HG02623 (cell line): ENCODE measurements around the gene FERMT2.

Source experiments
- ATAC-seq: cut with Tn5 transposase; IDR thresholded peaks from one replicate; pipeline ENCODE4 v1.9.1; 2021; ENCODE audit warnings: moderate library complexity; ENCODE audit not compliant: unreplicated experiment

The FERMT2 gene

GRCh38 chr14:52902971-52903619, 47.8 kb downstream of the FERMT2 start:
- no peak for ATAC-seq

- no peak for ATAC-seq
These were observed 49.4 kb downstream of the FERMT2 start for GRCh38 chr14:52901357-52901980.

- ATAC-seq = no peak
These were observed 50.1 kb downstream of the FERMT2 start for GRCh38 chr14:52900731-52901130.

GRCh38 chr14:52898496-52898895, 52.4 kb downstream of the FERMT2 start:
- ATAC-seq = no peak

GRCh38 chr14:52895000-52895399, 55.9 kb downstream of the FERMT2 start:
- ATAC-seq = no peak

GRCh38 chr14:52891800-52892199, 59.0 kb downstream of the FERMT2 start:
- ATAC-seq = no peak

- no peak for ATAC-seq
These were observed 61.7 kb downstream of the FERMT2 start for GRCh38 chr14:52888839-52889838.

GRCh38 chr14:52888159-52888558, 62.7 kb downstream of the FERMT2 start:
- ATAC-seq = no peak

GRCh38 chr14:52885230-52885629, 65.6 kb downstream of the FERMT2 start:
- ATAC-seq = no peak

- no peak for ATAC-seq
These were observed 67.2 kb downstream of the FERMT2 start for GRCh38 chr14:52883658-52884057.

GRCh38 chr14:52882824-52883223, 68.0 kb downstream of the FERMT2 start:
- no peak for ATAC-seq

- no peak for ATAC-seq
These were observed 70.9 kb downstream of the FERMT2 start for GRCh38 chr14:52879958-52880357.

GRCh38 chr14:52878946-52879345, 71.9 kb downstream of the FERMT2 start:
- no peak for ATAC-seq

- ATAC-seq = no peak
These were observed 72.4 kb downstream of the FERMT2 start for GRCh38 chr14:52878469-52878868.

- ATAC-seq = no peak
These were observed 73.2 kb downstream of the FERMT2 start for GRCh38 chr14:52877628-52878027.

- ATAC-seq = no peak
These were observed 74.0 kb downstream of the FERMT2 start for GRCh38 chr14:52876806-52877205.

- ATAC-seq = no peak
These were observed 74.5 kb downstream of the FERMT2 start for GRCh38 chr14:52876311-52876710.

GRCh38 chr14:52875707-52876106, 75.1 kb downstream of the FERMT2 start:
- ATAC-seq = no peak

- no peak for ATAC-seq
These were observed 76.5 kb downstream of the FERMT2 start for GRCh38 chr14:52874389-52874788.

GRCh38 chr14:52873694-52874093, 77.2 kb downstream of the FERMT2 start:
- no peak for ATAC-seq

- no peak for ATAC-seq
These were observed 77.8 kb downstream of the FERMT2 start for GRCh38 chr14:52873065-52873464.

- ATAC-seq = no peak
These were observed 79.2 kb downstream of the FERMT2 start for GRCh38 chr14:52871606-52872005.
